ENCODE data around the gene SLC39A7.

The SLC39A7 gene

GRCh38 chr6:33170176-33171015 is 30.3 kb upstream of the SLC39A7 start:
- DNase-seq = no peak

- no peak for DNase-seq
These were observed 29.4 kb upstream of the SLC39A7 start for GRCh38 chr6:33171016-33171879.

- no peak for DNase-seq
These were observed 28.6 kb upstream of the SLC39A7 start for GRCh38 chr6:33171880-33172687.

GRCh38 chr6:33172688-33173534 is 27.8 kb upstream of the SLC39A7 start:
- DNase-seq = peak in 1 of 2 experiments; percentile 18

- DNase-seq = no peak
These were observed 27.0 kb upstream of the SLC39A7 start for GRCh38 chr6:33173535-33174180.

GRCh38 chr6:33174784-33175183 is 25.9 kb upstream of the SLC39A7 start:
- no peak for DNase-seq

- no peak for DNase-seq
These were observed 25.1 kb upstream of the SLC39A7 start for GRCh38 chr6:33175436-33176069.

- DNase-seq = no peak
These were observed 23.8 kb upstream of the SLC39A7 start for GRCh38 chr6:33176906-33177305.

GRCh38 chr6:33177552-33178446 is 22.9 kb upstream of the SLC39A7 start:
- DNase-seq = no peak

GRCh38 chr6:33178755-33179475 is 21.8 kb upstream of the SLC39A7 start:
- DNase-seq = no peak

- DNase-seq = no peak
These were observed 19.5 kb upstream of the SLC39A7 start for GRCh38 chr6:33181141-33181540.

GRCh38 chr6:33183071-33183683 is 17.5 kb upstream of the SLC39A7 start:
- no peak for DNase-seq

- DNase-seq = no peak
These were observed 15.5 kb upstream of the SLC39A7 start for GRCh38 chr6:33185190-33185589.

GRCh38 chr6:33185654-33186187 is 14.9 kb upstream of the SLC39A7 start:
- DNase-seq = no peak

GRCh38 chr6:33187809-33188208 is 12.9 kb upstream of the SLC39A7 start:
- DNase-seq = no peak

- DNase-seq = no peak
These were observed 11.5 kb upstream of the SLC39A7 start for GRCh38 chr6:33189164-33189563.

- DNase-seq = no peak
These were observed 10.8 kb upstream of the SLC39A7 start for GRCh38 chr6:33189625-33190448.

Data from NCI-H524 (cell line).